Right forelimb (tissue), 1 donor: ENCODE results near the gene PRM3.

ENCODE experiments used
- DNase-seq: peaks from one replicate; pipeline ENCODE4 v3.0.0-alpha.2; 2018

Gene PRM3

DNA sequence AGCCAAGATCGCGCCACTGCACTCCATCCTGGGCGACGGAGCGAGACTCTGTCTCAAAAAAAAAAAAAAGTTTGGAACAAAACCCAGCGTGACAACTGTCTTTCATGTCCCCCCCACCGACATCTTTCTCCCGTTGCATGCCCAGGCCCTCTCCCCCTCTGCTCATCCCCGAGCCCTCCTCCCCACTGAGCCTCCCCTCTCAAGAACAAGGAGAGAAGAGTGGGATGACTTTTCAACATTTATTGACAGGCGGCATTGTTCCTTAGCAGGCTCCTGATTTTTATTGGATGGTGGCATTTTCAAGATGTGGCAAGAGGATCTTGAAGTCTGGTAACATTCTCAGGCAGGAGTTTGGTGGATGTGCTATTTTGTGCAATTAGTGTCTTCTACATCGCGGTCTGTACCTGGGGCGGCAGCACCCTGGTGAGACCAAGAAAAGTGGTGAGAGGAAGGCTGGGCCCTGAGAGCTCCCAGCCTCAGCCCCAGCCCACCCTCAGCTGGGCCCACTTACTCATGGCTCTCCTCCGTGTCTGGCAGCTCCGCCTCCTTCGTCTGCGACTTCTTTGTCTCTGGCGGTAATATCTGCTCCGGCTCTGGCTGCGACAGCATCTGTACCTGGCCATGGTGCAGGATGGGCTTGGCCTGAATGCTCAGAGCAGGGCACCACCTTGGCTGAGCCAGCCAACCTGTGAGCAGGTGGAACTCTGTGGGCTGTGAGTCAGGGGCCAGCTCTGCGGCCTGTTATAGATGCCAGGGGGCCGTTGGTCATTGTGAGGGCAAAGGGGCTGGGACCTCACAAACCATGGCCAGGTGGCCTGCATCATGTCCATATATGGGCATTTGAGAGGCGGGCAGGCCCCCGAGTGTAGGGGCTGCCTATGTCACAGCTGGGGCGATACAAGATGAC is 7.4 kb upstream of the PRM3 start, which contains the start of gene PRM1:
Gene PRM1 (minus strand): TSS at position 715 of the 907 bp plus-strand sequence. CDS start 92 bp downstream, at position 623.
- no peak for DNase-seq

DNA sequence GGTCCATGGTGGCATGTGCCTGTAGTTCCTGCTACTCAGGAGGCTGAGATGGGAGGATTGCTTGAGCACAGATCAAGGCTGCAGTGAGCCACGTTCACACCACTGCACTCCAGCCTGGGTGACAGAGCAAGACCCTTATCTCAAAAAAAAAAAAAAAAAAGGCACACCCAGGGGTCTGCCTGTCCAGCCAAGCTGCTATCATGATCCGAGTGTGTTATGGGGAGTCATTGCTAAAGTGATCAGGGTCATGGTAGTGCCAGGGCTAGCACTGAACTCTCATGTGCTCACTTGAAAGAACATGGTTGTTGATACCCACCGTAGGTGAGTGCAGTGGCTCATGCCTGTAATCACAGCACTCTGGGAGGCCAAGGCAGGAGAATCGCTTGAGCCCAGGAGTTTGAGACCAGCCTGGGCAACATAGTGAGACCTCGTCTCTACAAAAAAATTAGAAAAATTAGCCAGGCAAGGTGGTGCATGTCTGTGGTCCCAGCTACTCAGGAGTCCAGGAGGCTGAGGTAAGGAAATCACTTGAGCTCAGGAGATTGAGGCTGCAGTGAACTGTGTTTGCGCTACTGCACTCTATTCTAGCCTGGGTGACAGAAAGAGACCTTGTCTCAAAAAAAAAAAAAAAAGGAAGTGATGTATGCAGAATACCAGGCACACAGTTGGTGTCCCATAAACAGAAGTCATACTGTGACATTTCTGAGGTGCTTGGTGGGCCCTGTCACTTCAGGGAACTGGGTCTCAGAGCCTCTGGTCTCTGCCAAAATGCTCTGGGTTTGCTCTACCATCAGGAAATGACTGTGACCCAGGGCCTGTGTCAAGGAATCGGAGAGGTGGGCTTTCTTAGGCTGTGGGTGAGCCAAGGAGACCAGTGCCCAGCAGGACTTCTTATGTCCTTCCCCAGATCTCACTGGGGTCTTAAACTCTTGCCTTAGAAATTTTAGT is 5.5 kb upstream of the PRM3 start:
- no peak for DNase-seq

DNA sequence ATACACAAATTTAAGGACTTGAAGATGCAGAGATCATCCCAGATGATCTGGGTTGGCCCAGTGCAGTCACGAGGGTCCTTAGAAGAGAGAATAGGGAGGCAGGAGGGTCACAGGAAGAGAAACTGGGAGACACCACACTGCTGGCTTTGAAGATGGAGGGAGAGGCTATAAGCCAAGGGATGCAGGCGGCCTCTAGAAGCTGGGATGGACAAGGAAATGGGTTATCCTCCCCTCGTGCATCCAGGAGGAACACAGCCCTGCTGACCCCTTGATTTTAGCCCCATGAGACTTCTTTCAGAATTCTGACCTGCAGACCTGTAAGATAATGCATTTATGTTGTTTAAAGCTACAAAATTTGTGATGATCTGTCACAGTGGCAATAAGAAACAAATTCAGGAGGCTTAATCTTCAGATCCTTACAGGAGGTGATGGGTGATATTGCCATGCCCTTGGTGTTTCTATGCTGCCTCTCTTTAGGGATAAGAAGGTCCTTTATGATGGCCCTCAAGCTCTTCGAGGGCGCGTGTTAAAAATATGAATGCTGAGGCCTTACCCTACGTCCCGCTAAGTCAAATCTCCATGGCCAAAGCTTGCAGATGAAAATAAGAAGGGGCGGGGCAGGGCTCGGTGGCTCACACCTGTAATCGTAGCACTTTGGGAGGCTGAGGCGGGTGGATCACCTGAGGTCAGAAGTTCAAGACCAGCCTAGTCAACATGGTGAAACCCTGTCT is 4.3 kb upstream of the PRM3 start:
- no peak for DNase-seq

DNA sequence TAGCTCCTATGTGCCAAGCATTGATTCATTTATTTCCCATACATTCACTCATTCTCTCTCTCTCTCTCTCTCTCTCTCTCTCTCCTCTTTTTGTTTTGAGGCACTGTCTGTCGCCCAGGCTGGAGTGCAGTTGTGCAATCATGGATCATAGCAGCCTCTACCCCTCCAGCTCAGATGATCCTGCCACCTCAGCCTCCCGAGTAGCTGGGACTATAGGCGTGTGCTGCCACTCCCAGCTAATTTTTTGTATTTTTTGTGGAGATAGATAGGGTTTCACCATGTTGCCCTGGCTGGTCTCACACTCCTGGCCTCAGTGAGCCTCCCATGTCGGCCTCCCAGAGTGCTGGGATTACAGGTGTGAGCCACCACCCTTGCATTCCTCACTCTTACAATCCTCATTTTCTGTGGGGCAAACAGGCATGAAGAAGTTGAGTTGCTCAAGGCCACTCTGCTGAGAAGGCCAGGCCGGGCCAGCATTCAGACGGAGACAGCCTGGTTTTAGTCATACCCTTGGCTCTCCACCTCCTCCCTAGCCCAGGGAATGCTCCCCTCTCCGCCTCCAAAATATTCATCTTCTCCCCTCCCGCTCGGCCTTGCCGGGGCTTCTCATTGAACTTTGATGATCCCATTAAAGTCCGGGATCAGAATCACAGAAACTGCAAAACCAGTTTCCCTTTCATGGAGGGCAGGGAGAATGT is 3.6 kb upstream of the PRM3 start:
- no peak for DNase-seq

DNA sequence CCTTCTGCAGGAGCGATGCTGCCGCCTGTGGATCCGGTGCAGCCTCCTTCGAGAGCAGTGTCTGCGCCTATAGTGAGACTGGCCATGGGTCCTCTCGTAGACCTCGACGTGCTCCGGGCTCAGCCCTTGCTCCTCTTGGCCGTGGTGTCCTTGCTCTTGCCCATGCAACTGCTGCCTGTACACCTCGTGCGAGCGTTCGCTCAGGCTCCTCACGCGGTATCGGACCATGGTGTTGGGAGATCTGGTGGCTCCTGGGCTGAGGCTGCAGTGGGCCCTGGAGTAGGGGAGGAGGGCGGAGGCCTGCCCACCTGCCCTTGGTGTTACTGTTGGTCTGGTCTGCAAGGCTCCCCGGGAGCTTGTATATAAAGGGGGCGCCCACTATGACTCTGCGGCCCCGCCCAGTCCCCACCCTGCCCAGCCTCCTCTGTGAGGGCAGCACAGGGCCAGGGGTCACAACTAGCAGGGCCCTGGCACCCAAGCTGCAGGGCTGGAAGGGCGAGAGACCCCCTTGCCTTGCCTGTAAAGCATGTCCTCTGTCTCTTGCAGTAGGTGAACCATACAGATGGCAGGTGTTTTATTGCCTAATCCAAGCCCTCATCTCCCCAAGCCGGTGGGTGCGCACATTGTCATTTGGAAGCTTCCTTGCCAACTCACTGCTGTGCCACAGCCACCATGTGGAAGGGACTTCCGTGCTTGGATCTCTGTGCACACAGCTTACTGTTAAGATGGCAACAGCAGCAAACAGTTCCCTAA is 2.9 kb upstream of the PRM3 start, which contains the start of gene PRM2:
Gene PRM2 (minus strand): TSS at position 338 of the 753 bp plus-strand sequence. CDS start 110 bp downstream, at position 228.
- no peak for DNase-seq

DNA sequence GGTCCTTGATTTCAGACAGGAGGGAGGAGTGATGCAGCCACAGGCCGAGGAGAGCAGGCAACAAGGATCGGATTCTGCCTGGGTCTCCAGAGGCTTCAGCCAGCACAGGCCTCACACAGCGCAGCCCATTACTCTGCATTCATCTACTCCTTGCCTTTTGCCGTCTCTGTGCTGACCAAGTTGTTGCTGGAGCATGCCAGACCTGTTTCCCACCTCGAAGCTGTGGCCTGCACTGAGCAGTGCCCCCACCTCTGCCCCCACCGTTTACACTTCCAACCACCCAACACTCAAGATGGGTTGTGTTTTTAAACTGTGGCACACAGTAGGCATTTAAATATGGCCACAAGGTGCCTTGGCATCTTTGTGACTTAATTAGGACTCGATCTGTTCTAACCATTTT is 1.5 kb upstream of the PRM3 start:
- DNase-seq = no peak

DNA sequence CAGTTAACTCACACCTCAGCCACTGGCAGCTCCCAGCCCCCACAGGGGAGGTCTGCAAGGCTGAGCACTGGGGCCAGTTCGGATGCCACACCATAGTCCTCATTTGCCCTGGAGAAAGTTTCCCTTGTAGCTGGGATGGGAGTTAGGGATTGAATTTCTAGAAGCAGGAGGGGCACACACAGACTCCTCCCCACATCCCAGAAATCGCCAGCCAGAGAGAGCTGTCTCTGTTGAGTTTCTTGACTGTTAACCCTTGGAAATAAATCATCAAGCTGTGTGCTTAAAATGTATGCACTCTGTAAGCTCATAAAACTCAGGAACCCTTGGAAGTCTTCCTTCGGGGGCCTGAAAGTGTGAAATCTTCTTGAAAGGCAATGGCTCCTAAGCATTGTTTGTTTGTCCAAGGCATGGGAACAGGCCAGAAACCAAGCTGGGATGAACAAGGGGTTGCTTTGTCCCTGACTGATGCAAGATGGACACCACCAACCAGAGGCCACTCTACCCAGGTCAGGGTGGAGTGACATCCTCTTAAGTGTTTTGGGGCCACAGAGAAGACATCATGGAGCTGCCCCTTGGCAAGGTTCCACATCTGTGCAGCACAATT is 394 bp upstream of the PRM3 start:
- DNase-seq = no peak

DNA sequence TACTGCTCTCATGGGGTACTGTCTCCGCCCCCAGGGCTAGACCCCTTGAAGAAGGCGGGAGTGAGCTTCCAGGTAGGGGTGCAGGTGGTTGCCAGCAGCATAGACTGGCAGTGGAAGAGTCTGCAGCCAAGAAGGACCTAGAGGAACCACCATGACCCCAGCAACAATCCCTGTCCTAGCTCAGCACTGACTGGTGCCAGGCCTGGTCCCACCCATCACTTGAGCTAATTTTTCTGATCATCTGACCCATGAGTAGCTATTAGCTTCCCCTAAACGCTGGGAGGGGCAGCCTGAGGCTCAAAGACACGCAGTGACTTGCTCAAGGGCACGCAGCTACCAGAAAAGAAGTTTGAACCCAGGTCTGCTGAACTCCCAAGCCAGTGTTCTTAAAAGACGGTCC is 945 bp downstream of the PRM3 start:
- DNase-seq = no peak

DNA sequence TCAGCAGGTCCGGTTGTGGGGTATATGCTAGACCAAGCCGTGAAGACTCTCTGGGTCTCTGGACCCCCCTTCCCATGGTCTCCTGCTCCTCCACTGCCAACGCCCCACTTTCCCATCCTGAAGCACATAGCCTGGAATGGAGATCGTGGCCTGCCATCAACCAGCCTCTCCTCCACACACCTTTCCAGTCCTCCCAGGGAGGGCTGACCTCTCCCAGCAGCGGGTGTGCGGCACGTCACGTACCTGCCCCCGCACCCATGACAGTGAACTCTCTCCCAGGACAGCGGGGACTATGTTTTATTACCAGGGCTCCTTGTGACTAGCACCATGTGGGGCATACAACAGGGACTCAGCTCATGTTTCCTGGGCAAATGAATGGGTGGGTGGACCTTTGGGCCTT is 1.8 kb downstream of the PRM3 start:
- DNase-seq = no peak

DNA sequence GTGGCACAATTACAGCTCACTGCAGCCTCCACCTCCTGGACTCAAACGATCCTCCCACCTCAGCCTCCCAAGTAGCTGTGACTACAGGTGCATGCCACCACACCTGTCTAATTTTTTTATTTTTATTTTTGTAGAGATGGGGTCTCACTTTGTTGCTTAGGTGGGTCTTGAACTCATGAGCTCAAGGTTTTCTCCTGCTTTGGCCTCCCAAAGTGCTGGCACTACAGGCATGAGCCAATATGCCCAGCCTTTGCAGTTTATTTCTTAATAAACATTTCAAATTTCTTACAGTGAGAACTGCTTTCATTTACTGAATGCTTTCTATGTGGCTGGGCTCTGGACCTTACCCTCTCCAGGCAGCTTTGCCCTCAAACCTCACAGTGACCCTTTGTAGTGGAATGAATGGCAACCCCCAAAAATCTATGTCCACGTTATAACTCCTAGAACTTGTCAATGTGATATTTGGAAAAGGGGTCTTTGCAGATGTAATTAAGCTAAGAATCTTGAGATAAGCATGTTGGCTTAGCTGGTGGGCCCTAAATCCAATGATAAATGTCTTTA is 2.7 kb downstream of the PRM3 start:
- no peak for DNase-seq

DNA sequence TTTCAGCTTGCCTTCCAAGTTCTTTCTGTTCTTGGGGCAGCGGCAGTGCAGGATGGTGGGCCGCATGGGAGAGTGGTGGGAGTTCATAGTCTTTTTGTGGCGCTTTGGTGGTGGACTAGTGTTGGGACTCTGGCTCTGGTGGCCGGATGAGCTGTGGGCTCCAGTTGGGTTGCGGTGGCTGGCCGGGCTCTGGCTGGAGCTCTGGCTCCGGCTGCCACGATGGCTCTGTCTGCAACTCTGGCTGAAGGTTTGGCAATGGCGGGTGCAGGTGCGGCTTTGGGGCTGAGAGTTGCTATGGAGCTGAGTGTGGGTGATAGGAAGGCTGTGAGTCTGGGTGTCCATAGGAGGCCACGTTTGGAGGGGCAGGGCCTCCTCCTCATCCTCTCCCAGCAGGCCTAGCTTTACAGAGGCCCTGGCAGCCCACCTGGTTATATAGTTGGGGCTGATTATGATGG is 4.5 kb downstream of the PRM3 start, which contains the start of gene TNP2:
Gene TNP2 (minus strand): TSS at position 405 of the 455 bp plus-strand sequence. CDS start 63 bp downstream, at position 342.
- DNase-seq = no peak

DNA sequence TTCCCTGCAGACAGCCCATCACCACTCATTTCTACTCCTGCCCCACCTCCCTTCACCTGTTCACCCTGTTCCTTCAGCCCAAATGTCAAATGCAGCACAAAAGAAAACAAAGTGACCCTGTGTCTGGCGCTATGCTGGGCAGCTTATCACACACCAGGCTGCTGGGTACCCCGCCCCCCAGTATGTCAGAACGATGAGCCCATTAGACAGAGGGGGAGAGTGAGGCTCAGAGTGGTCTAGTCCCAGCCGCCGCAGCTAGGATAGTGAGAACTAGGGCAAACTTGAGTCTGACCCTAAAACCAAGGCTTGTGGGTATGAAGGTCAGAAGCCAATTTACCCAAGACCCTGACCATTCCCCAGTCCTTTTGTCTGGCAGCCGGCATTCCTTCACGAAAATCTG is 8.3 kb downstream of the PRM3 start:
- DNase-seq = no peak

DNA sequence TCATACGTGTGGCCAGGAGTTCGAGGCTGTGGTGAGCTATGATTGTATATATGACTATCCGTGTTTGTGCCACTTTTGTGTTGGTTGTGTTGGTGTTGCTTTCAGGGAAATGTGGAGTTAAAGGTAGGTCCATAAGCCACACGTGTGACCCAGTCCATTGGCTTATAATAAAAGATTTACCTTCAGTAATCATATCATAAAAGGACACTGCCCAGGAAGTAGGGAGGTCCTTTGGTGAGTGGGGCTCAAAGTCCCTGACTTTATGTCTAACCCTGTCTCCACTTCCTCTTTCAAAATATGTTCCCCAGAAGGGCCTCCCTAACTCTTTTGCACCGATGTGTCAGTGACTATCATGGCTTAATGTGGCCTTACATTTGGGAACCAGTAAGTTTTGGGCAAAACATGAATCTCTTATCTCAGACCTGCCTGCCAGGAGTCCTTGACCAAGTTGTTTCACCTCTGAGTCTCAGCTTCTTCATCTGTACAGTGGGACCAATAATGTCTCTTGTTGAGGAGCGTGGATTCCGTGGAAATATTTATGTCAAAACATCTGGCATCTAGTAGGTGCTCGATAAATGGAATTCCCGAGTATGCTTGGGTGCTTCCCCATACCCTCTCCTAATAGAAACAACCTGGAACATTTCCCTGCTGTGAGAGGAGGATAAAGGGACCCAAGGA is 9.1 kb downstream of the PRM3 start:
- DNase-seq = no peak

DNA sequence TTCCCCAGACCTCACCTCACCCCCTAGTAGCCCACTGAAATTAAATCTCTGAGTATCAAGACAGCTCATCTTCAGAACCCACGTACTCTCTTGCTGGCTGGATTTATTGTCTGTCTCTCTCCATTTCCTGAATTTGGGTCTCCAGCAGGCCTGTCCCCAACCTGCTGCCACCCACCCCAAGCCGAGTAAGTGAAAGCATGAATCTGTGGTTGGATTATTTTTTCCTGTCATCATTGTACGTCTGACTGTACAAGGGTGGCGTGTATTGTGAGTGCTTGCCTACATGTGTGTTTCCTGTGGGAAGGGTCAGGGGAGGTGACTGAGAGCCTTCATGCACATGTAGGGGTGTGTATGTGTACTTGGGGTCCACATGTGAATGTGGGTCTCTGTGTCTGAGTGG is 9.7 kb downstream of the PRM3 start:
- DNase-seq = no peak

DNA sequence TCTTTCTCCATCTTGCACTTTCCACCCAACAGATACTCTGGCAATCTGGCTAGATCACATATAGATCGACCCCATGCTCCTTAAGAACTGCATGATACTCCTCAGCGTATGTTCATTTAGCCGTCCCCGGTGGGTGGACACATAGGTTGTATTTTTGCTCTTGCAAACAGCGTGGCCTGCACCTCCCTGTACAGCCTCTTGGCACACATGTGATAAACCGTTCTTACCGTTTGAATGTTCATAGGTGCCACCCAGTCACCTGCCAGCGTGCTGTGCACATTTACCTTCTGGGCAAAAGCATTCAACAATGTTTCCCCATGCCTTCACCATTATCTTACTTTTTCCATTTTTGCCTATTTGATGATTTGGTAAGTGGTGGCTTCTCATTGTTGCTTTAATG is 10.5 kb downstream of the PRM3 start:
- DNase-seq = no peak

DNA sequence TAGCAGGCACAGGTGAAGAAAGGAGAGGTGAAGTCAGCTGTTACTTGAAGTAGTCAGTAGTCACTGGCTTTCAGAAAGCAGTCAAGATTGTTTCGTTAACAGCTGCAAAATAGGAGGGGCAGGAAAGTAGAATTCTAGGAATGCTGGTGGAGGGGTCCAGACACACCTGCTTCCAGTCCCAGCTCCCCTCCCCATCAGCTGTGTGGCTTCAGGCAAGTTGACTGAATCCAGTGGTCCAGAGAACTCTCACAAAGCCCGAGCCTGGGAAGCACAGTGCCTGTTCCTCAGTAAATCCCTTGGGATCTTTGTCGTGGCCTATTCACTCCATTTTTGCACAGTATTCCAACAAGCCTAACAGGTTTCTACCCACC is 12.8 kb downstream of the PRM3 start:
- no peak for DNase-seq

DNA sequence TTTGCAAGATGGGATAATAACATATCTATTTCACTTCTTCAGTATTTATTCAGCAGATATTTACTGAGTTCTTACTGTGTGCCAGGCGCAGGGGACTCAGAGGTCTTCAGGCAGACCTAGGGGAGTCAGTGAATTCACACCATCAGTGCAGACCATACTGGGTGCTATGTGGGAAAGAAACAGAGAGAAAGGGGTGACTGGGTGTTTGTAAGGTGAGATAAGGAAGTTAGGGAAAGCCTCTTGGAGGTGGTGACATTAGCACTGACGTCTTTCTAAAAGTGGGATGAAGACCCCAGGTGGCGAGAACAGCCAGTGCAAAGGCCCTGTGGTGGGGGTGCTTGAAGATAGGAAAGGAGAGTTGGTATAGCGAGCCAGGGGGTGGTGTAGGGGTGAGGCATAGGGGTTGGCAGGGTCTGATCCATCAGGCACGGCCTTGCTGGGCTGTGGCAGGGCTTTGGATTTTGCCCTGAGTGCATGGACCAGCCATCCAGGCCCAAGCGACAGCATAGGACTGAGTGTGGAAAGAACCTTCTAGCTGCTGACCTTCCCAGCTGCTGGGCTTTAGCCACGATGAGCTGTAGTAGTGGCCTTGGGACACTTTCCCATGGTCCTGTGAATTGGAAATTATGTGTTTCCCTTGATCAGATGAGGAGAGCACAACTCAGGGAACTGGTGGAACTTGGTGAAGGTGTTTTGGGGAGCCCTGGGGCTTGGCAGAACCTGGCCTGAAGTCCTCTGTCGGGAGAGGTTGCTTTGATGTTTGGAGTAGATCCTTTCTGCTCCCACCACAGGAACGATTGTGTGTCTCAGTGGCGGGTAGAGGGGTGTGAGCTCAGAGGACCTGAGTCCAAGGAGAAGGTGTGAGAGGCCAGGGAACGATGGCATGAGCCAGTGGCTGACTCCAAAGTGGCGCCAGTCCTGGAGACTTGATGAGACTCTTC is 13.5 kb downstream of the PRM3 start:
- DNase-seq = no peak
